Measurements from ENCODE around the gene TALDO1.

DNA sequence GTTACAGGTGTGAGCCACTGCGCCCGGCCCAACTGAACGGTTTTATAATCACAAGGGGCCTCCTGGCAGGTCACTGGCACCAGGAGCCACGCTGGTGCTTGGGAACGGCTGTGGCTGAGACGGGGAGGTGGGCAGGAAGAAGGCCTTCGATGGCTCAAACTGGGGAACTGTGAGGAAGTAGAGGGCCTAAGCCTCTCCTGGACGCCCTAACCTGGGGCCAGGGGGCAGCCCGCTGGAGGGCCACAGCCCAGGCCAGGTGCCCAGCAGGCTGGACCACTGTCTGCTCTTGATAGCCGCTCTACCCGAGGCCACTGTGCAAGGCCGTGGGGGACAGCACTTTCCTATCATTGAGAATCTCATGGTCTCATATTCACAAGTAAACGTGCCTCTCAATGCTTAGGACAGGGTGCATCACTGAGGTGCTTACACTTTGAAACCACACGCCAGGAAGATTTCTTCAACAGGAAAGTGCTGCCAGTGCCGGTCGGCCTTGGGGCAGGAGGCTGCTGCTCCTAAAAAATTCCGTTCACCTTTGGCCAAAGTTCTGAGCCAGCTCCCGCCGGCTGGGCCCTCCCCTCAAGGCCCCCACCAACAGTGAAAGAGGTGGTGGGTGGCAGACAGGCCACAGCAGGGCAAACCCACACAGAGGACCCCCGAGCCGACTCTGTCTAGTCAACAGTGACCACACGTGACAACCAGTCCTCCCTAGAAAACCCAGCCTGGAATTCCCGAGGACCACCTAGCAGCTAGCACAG, 22.8 kb downstream of the TALDO1 start:
- TF ChIP-seq, protein P1, sequence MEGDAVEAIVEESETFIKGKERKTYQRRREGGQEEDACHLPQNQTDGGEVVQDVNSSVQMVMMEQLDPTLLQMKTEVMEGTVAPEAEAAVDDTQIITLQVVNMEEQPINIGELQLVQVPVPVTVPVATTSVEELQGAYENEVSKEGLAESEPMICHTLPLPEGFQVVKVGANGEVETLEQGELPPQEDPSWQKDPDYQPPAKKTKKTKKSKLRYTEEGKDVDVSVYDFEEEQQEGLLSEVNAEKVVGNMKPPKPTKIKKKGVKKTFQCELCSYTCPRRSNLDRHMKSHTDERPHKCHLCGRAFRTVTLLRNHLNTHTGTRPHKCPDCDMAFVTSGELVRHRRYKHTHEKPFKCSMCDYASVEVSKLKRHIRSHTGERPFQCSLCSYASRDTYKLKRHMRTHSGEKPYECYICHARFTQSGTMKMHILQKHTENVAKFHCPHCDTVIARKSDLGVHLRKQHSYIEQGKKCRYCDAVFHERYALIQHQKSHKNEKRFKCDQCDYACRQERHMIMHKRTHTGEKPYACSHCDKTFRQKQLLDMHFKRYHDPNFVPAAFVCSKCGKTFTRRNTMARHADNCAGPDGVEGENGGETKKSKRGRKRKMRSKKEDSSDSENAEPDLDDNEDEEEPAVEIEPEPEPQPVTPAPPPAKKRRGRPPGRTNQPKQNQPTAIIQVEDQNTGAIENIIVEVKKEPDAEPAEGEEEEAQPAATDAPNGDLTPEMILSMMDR (IDR thresholded peaks at IDR 0.05; ENCODE audit: insufficient read depth, low read depth, low read length), result no peak
- TF ChIP-seq EZH2 (IDR thresholded peaks at IDR 0.05; ENCODE audit: insufficient read depth, low read length), result no peak

All from astrocyte (in vitro differentiated cells and primary cell).